Measurements from ENCODE around the gene CTXN1. TPM values are rescaled to one million over a fixed set of nuclear protein-coding genes. Genes with fewer than 3 reads are reported as not detected.

CTXN1 gene
- total and polyA plus RNA-seq, 12 donors, result 1.3 to 17.9 (median 10.6) TPM; not detected in 1

DNA sequence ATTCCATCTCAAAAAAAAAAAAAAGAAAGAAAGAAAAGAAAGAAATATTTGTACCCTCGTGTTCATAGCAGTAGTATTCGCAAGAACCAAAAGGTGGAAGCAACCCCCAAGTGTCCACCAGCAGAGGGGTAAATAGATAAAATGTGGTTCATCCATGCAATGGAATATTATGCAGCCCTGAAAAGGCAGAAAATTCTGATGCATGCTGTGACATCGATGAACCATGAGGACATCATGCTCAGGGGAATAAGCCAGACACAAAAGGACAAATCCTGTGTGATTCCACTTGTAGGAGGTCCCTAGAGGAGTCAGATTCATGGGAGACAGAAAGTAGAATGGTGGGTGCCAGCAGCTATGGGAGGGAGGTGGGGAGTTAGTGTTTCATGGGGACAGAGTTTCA lies 44.0 kb downstream of the CTXN1 start:
- H3K36me3 ChIP-seq (replicated peaks in 1 of 2), result no peaks in the 10 kb centered on the region
- WGBS, 4 donors, result 83 to 88% (median 85%) methylated on average over 3 of the region's 3 CpGs
- intact Hi-C loops (cut with DNase I), result no loop called here
- H3K4me3 ChIP-seq, result no peak overlapping the region
- no peaks in the 10 kb centered on the region for H3K27me3 ChIP-seq
- no peaks in the 10 kb centered on the region for H3K4me1 ChIP-seq (replicated peaks in 1 of 2)
- TF ChIP-seq POLR2A (IDR thresholded peaks at IDR 0.05), result no peak
- TF ChIP-seq, protein P1, sequence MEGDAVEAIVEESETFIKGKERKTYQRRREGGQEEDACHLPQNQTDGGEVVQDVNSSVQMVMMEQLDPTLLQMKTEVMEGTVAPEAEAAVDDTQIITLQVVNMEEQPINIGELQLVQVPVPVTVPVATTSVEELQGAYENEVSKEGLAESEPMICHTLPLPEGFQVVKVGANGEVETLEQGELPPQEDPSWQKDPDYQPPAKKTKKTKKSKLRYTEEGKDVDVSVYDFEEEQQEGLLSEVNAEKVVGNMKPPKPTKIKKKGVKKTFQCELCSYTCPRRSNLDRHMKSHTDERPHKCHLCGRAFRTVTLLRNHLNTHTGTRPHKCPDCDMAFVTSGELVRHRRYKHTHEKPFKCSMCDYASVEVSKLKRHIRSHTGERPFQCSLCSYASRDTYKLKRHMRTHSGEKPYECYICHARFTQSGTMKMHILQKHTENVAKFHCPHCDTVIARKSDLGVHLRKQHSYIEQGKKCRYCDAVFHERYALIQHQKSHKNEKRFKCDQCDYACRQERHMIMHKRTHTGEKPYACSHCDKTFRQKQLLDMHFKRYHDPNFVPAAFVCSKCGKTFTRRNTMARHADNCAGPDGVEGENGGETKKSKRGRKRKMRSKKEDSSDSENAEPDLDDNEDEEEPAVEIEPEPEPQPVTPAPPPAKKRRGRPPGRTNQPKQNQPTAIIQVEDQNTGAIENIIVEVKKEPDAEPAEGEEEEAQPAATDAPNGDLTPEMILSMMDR (IDR thresholded peaks at IDR 0.05), result no peak
- no peaks in the 10 kb centered on the region for H3K9me3 ChIP-seq (replicated peaks in 1 of 3)
- no peak overlapping the region for H3K27ac ChIP-seq
- DNase-seq, result no peak

- peaks cover 6% of the 10 kb centered on the region for H3K27me3 ChIP-seq
- WGBS, 4 donors, result 81 to 87% (median 84%) methylated on average over 19 of the region's 19 CpGs
- H3K4me3 ChIP-seq, result no peak overlapping the region
- no peak for DNase-seq
- no peaks in the 10 kb centered on the region for H3K36me3 ChIP-seq (replicated peaks in 1 of 2)
- intact Hi-C loops (cut with DNase I), result no loop called here
- H3K27ac ChIP-seq, result no peak overlapping the region
- TF ChIP-seq, protein P1 (IDR thresholded peaks at IDR 0.05), result no peak
- no peak for TF ChIP-seq POLR2A (IDR thresholded peaks at IDR 0.05)
- H3K4me1 ChIP-seq (replicated peaks in 1 of 2), result no peaks in the 10 kb centered on the region
- H3K9me3 ChIP-seq (replicated peaks in 1 of 3), result no peaks in the 10 kb centered on the region
These were observed 46.1 kb downstream of the CTXN1 start for GRCh38 chr19:7879836-7880235.

DNA sequence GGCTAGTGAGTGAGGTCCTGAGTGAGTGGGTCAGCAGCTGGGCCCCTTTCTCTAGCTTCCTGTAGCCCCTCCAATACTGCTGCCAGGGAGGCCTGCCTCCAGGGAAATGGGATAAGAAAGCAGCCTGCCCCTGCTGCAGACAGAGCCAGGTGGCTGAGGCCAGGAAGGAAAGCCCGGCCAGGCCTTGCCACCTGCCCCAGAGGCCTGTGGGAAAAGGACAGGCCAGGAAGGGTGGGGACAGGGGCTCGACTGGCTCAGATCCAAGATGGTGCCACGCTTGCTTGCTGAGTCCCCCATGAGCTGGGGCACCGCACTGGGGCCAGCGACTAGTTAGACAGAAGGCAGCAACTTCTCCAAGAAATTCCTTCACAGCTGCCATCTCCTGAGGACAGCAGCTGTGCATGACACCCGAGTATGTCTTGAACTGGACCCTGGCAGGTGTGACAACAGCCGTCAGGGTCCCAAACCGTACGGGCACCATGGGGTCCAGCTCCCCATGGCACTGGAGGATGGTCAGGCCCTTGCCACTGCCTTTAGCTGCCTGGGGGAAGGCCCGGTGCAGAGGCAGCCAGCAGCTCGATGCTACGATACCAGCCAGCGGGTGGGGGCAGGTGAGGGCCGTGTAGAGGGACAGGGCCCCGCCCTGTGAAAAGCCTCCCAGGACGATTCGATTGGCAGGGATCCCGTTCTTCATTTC lies 46.7 kb downstream of the CTXN1 start:
- no peak for TF ChIP-seq POLR2A (IDR thresholded peaks at IDR 0.05)
- TF ChIP-seq, protein P1 (IDR thresholded peaks at IDR 0.05), result no peak
- Histone ChIP-seq H3K4me1 (replicated peaks in 1 of 2) (no peaks in the 10 kb centered on the region), H3K4me3 (no peak overlapping the region), H3K36me3 (replicated peaks in 1 of 2) (no peaks in the 10 kb centered on the region), H3K27me3 (peaks cover 11% of the 10 kb centered on the region), H3K27ac (no peak overlapping the region), H3K9me3 (replicated peaks in 1 of 3) (no peaks in the 10 kb centered on the region)
- 63 to 71% (median 66%) methylated on average over 13 to 18 of the region's 18 CpGs for WGBS, 4 donors
- no peak for DNase-seq
- intact Hi-C loops (cut with DNase I), result no loop called here

GRCh38 chr19:7877249-7877836 lies 48.6 kb downstream of the CTXN1 start:
- no peak overlapping the region for H3K27ac ChIP-seq
- H3K27me3 ChIP-seq, result peaks cover 28% of the 10 kb centered on the region
- 63 to 74% (median 71%) methylated on average over 6 of the region's 6 CpGs for WGBS, 4 donors
- intact Hi-C loops (cut with DNase I), result no loop called here
- no peaks in the 10 kb centered on the region for H3K36me3 ChIP-seq (replicated peaks in 1 of 2)
- no peak overlapping the region for H3K4me3 ChIP-seq
- no peaks in the 10 kb centered on the region for H3K9me3 ChIP-seq (replicated peaks in 1 of 3)
- TF ChIP-seq, protein P1 (IDR thresholded peaks at IDR 0.05), result no peak
- no peak for TF ChIP-seq POLR2A (IDR thresholded peaks at IDR 0.05)
- H3K4me1 ChIP-seq (replicated peaks in 1 of 2), result peaks cover 2 to 3% of the 10 kb centered on the region in 2 donors
- no peak for DNase-seq

All from adrenal gland (tissue), 12 donors.